SH-SY5Y (cell line): ENCODE data around the gene C1RL.

ENCODE experiments used
- GATA2 ChIP-seq: IDR thresholded peaks from 2 replicates; pipeline ENCODE4 v1.6.1; 2011; ENCODE audit warnings: mild to moderate bottlenecking, low read depth, low read length
- GATA3 ChIP-seq: IDR thresholded peaks from 2 replicates; pipeline ENCODE4 v1.6.1; 2011; ENCODE audit warnings: low read depth, mild to moderate bottlenecking, low read length, moderate library complexity

C1RL gene

GRCh38 chr12:7128681-7129286 lies 19.8 kb upstream of the C1RL start, which contains the start of gene RBP5:
TSS of gene RBP5 (minus strand) at chr12:7128889. CDS start at chr12:7128775, 114 bp downstream.
- no peak for TF ChIP-seq GATA2
- no peak for TF ChIP-seq GATA3

DNA sequence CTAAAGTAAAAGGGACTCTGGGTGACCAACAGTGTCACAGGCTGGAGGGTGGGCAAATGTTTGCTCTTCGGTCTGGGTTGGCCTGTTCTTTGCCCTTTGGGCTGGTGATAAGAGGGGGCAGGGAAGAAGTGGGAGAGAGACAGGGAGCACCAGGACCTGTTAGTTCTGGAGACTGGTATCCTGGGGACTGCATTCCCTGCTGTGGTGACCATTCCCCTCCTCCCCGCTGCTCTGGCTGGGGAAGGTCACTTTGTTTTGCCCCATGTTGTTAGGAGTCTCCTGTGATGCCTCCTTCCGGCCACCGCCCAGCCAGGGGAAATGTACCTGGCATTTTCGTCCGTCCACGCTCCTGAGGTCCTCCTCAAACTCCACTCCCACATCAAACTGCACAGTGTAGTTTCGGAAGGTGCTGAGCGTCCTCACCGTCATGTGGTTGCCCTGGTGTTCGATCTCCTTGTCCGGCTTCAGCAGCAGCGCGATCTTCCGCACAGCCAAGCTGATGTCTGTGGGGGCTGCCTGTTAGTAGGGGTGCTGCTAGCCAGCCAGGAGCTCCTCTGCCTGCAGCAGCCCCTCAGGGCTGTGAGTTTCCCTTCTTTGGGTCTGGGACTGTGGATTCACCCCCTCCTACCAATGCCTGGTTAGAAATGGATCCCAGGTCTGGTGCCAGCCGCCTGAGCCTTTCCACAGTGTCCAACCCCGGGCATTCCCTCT lies 19.1 kb upstream of the C1RL start:
- TF ChIP-seq GATA3 (no peak), GATA2 (no peak)

DNA sequence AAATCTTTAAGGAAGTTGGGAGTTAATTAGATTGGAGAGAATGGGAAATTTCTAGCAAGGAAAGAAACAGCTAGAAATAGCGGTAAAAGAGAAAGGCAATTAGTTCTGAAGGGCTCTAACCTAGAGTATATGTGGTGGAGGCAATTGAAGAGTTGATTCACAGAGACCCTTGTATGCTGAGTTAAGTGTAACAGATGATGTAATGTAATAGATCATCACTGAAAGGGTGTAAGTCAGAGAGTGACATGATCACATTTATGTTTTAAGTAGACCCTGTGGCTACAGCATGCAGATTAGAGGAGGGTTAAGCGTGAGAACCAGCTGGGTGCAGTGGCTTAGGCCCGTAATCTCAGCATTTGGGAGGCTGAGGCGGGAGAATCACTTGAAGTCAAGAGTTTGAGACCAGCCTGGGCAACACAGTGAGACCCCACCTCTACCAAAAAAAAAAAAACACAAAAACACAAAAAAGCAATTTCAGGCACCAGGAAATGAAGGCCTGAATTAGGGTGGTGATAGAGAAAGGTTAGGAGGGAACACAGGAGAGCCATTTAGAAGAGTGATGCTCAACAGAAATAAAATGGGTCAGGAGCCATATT lies 16.7 kb upstream of the C1RL start:
- no peak for TF ChIP-seq GATA3
- no peak for TF ChIP-seq GATA2

DNA sequence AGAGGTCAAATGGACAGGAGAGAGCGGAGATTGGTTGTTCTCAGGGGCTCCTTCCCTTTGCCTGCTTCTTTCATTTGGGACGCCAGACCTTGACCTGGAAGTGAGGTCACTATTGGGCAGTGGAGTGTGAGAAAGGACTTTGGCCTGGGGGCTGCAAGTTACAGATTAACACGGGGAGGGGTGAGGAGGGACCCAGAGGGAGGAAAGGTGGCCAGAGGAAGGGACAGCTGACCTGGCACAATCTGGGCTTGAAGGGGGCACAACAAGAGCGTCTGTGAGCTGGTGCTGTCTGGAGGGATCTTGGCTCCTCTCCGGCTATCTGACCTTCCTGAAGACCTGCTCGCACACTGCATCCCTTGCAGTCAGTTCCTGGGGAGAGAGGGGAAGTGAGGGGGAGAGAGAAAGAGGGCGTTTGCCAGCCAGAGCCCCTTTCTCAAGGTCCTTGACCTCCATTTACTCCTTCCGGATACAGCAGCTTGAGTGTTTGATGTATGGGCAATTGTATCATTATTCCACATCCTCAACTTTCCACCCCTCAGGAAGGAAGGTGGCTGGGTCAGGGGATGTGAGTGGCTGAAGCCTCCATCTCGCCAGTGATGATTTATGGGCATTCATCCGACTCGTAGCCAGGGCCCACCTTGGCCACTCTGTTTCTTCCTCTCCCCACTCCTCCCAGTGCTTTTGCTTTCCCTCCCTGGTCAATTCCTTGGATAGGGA lies 14.9 kb upstream of the C1RL start:
- TF ChIP-seq GATA3 (no peak), GATA2 (no peak)

DNA sequence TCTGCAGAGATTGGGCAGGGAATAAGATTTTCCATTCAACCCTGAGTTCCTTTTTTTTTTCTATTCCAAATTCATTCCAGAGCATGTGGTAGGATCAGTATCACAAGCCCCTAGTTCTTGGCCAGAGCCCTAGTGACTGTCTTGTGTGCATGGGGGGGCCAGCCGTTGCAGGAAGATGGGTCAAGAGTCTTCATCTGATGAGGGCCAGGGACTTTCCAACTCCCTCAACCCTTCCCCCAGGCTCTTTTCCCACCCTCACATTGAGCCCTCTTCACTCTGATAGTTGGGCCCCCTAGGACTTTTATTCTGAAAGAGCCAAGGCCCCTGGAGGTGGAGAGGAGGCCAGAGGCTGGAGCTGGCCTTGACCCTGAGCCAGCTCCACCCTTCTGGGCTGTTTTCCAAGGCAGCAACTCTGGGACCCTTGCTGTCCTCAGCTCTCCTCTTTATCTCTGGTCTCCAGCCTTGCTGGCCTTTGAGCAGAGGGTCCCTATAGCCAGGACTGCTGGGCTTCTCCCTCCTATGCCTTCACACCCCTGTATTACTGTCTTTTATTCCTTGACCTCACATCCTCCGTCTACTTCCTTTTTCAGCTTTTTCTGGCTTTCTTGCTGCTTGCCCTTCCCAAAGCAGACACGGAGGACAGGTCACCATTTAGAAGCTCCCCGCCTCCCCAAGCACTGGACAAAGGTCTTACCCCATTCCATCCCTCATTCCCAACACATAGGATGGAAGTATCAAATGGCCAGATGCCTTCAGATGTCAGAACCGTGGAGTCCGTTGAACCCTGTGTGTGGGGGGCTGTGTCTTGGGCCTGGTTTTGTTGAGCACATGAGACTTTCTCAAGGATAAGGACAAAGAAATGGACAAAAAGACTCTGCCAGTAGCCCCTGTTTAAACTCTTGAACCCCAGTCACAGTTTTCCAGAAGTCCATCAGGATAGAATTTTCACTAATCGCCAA lies 14.1 kb upstream of the C1RL start:
- TF ChIP-seq GATA2 = no peak
- TF ChIP-seq GATA3 = no peak

GRCh38 chr12:7121324-7121723 lies 12.3 kb upstream of the C1RL start:
- TF ChIP-seq GATA2 (no peak), GATA3 (no peak)

DNA sequence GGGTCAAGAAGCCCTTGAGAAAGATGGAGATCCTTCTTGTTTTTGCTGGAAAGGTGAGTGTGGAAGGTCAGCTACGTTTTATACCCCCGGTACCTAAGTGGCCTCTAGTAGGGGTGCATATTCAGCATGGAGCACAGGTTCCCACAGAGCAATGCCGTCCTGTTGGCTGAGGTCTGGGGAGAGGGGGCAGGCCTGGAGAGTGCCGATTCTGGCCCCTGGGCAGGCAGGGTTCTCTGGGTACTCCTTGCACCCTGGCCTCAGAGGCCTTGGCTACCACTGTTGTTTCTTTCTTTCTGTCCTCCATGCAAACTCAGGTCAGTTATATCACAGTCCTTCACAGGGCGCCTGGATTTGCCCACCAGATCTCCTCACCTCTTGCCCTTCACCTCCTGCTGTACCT lies 11.2 kb upstream of the C1RL start:
- TF ChIP-seq GATA2 = no peak
- TF ChIP-seq GATA3 = no peak

DNA sequence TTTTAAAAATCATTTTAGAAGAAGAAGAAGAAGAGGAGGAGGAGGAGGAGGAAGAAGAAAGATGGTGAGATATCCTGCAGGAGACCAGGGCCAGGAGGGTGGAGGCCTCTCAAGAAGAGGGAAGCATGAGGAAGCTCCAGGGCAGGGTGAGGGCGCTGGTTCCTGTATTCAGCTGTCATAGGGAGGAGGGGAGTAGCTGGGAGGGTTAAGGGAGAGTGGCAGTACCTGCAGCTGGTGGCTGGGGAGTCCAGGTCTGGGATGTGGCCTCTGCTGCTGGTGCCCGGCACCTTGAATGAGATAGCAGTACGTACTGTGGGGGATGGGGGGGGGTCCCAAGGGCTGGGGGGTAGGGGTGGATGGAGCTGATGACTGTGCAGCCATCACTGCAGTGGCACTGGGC lies 9.9 kb upstream of the C1RL start:
- TF ChIP-seq GATA2 (no peak), GATA3 (no peak)

DNA sequence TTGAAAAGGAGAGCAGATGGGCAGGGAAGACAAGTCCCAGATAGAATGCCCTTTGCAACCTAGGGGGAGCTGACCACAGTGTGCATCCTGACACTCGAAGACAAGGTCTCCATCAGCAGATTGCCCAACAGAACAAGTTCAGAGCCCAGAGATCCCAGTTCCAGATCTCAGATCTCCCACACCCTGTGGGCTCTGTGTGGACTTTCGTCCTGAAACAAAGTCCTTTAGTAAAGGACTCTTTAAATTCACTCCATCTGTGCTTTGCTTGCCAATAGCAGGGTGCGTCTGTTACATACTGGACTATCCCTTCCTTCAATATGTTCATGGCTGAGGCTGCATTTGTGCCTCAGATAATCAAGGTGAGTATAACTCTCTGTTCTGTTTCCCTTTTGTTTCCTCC lies 8.7 kb upstream of the C1RL start:
- TF ChIP-seq GATA2 = no peak
- TF ChIP-seq GATA3 = no peak

DNA sequence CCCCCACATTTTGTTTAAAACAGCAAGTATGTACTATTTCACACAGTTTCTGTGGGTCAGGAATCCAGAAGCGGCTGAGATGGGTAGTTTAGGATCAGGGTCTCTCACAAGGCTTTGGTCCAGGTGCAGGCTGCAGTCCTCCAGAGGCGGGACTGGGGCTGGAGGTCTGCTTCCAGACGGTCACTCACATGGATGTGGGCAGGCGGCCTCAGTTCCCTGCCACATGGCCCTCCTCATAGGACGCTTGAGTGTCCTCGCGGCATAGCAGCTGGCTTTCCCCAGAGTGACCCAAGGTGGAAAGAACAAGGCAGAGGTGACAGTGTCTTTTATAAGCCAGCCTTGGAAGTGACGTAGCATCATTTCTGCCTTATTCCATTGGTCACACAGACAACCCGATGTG lies 7.9 kb upstream of the C1RL start:
- TF ChIP-seq GATA2 (no peak), GATA3 (no peak)

- TF ChIP-seq GATA2 (no peak), GATA3 (no peak)
These were observed 7.2 kb upstream of the C1RL start for GRCh38 chr12:7116196-7116595.

GRCh38 chr12:7114851-7115250 lies 5.8 kb upstream of the C1RL start:
- TF ChIP-seq GATA2 (no peak), GATA3 (no peak)

DNA sequence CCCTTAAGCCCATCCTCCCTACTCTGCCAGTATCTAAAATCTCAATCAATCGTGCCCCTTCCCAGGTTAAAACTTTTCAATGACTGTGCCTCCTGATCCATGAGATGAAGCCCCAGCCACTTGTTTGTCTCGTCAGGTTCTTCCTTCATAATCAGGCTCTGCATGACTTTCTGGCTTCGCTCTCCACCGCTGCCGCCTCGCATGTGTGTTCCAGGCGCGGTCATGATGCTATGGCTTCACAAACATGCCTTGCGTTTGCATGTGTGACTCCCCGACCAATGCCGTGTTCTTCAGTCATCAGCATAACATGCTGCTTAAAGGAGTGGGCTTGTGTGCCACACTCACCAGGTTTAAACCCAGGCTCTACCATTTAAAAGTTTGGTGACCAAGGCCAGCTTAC lies 5.0 kb upstream of the C1RL start:
- TF ChIP-seq GATA2 (no peak), GATA3 (no peak)
